ENCODE data around the gene TPD52L2. TPM values are rescaled to one million over a fixed set of nuclear protein-coding genes. Genes with fewer than 3 reads are reported as not detected.
A peak's percentile ranks its signal among the peaks of the same experiment; 100 is the strongest.

The TPD52L2 gene
- total RNA-seq, 1 experiment from 2014 or later: 175 TPM

- no peak for TF ChIP-seq CTCF (IDR thresholded peaks at IDR 0.05; ENCODE audit: unreplicated experiment)
- ChIA-PET POLR2A (interaction anchor here (0.7 to 3.1 kb wide), 3 partner anchors 10 to 22 kb away, joined by 4 to 21 read pairs (median 5); partner anchors contain the start of gene TPD52L2), CTCF (interaction anchor here (0.6 to 1.2 kb wide), 3 partner anchors 93 to 252 kb away, joined by 3 to 4 read pairs (median 3); no protein-coding TSS in a partner anchor)
- intact Hi-C loops (cut with micrococcal nuclease): no loop called here
- Mint-ChIP-seq H3K27ac (ENCODE audit: low read depth, unreplicated experiment) (no peak overlapping the region), H3K4me3 (ENCODE audit: unreplicated experiment) (no peak overlapping the region), H3K27me3 (ENCODE audit: insufficient read depth, unreplicated experiment) (no peaks in the 10 kb centered on the region), H3K36me3 (ENCODE audit: insufficient read depth, unreplicated experiment) (peaks cover 72% of the 10 kb centered on the region), H3K9me3 (ENCODE audit: unreplicated experiment) (no peaks in the 10 kb centered on the region), H3K4me1 (ENCODE audit: insufficient read depth, unreplicated experiment) (peaks cover 31% of the 10 kb centered on the region)
- no peak for DNase-seq (ENCODE audit: unreplicated experiment)
- BruUV-seq (replicated peaks): no TSS peak
Measured at GRCh38 chr20:63886921-63887320, 21.9 kb downstream of the TPD52L2 start.

- intact Hi-C loops (cut with micrococcal nuclease): no loop called here
- POLR2A ChIA-PET: interaction anchor here (0.7 to 3.1 kb wide), 3 partner anchors 24 to 311 kb away, joined by 3 to 21 read pairs (median 8); partner anchors contain the start of gene TPD52L2
- BruUV-seq (replicated peaks): no TSS peak
- peaks cover 71% of the 10 kb centered on the region for H3K36me3 Mint-ChIP-seq (ENCODE audit: insufficient read depth, unreplicated experiment)
- H3K27ac Mint-ChIP-seq (ENCODE audit: low read depth, unreplicated experiment): peak overlapping the region; percentile 79
- no peaks in the 10 kb centered on the region for H3K9me3 Mint-ChIP-seq (ENCODE audit: unreplicated experiment)
- CTCF ChIA-PET: no interaction called here
- H3K4me1 Mint-ChIP-seq (ENCODE audit: insufficient read depth, unreplicated experiment): peaks cover 31% of the 10 kb centered on the region
- no peak overlapping the region for H3K4me3 Mint-ChIP-seq (ENCODE audit: unreplicated experiment)
- DNase-seq (ENCODE audit: unreplicated experiment): peak; percentile 67
- no peaks in the 10 kb centered on the region for H3K27me3 Mint-ChIP-seq (ENCODE audit: insufficient read depth, unreplicated experiment)
- TF ChIP-seq CTCF (IDR thresholded peaks at IDR 0.05; ENCODE audit: unreplicated experiment): no peak
Measured at GRCh38 chr20:63889241-63890200, 24.5 kb downstream of the TPD52L2 start.

- Mint-ChIP-seq H3K9me3 (ENCODE audit: unreplicated experiment) (no peaks in the 10 kb centered on the region), H3K4me3 (ENCODE audit: unreplicated experiment) (no peak overlapping the region), H3K27me3 (ENCODE audit: insufficient read depth, unreplicated experiment) (no peaks in the 10 kb centered on the region), H3K36me3 (ENCODE audit: insufficient read depth, unreplicated experiment) (peaks cover 65% of the 10 kb centered on the region), H3K27ac (ENCODE audit: low read depth, unreplicated experiment) (peak overlapping the region; percentile 79), H3K4me1 (ENCODE audit: insufficient read depth, unreplicated experiment) (peaks cover 27% of the 10 kb centered on the region)
- intact Hi-C loops (cut with micrococcal nuclease): no loop called here
- TSS peak; percentile 47 for BruUV-seq (replicated peaks)
- CTCF ChIA-PET: no interaction called here
- no peak for TF ChIP-seq CTCF (IDR thresholded peaks at IDR 0.05; ENCODE audit: unreplicated experiment)
- no peak for DNase-seq (ENCODE audit: unreplicated experiment)
- POLR2A ChIA-PET: interaction anchor here (0.7 to 5.0 kb wide), 4 partner anchors 16 to 312 kb away, joined by 3 to 45 read pairs (median 6); partner anchors contain the start of gene TPD52L2
Measured at GRCh38 chr20:63890201-63890576, 25.1 kb downstream of the TPD52L2 start.

- Mint-ChIP-seq H3K9me3 (ENCODE audit: unreplicated experiment) (no peaks in the 10 kb centered on the region), H3K4me1 (ENCODE audit: insufficient read depth, unreplicated experiment) (peaks cover 23% of the 10 kb centered on the region), H3K36me3 (ENCODE audit: insufficient read depth, unreplicated experiment) (peaks cover 60% of the 10 kb centered on the region), H3K27ac (ENCODE audit: low read depth, unreplicated experiment) (no peak overlapping the region), H3K27me3 (ENCODE audit: insufficient read depth, unreplicated experiment) (no peaks in the 10 kb centered on the region), H3K4me3 (ENCODE audit: unreplicated experiment) (no peak overlapping the region)
- no peak for TF ChIP-seq CTCF (IDR thresholded peaks at IDR 0.05; ENCODE audit: unreplicated experiment)
- intact Hi-C loops (cut with micrococcal nuclease): no loop called here
- no peak for DNase-seq (ENCODE audit: unreplicated experiment)
- BruUV-seq (replicated peaks): no TSS peak
- CTCF ChIA-PET: interaction anchor here (0.7 kb wide), 1 partner anchor 17 kb away, joined by 3 read pairs; no protein-coding TSS in a partner anchor
- POLR2A ChIA-PET: interaction anchor here (0.6 to 5.0 kb wide), 6 partner anchors 16 to 312 kb away, joined by 3 to 45 read pairs (median 5); partner anchors contain the start of genes PRPF6 and TPD52L2
Measured at GRCh38 chr20:63890616-63891015, 25.5 kb downstream of the TPD52L2 start.
